Keratinocyte (primary cell): ENCODE results near the gene SOD1. TPM values are rescaled to one million over a fixed set of nuclear protein-coding genes. Genes with fewer than 3 reads are reported as not detected.

Experiments
- DNase-seq: peaks from one replicate; pipeline ENCODE4 v3.0.0-alpha.2; 2011; ENCODE audit warnings: low read depth, missing footprints, low spot score
- FAIRE-seq: peaks from 2 replicates; lab custom pipeline; 2011; peaks lifted over from hg19 to GRCh38; lab: Jason Lieb, UNC
- H2AFZ ChIP-seq: 2 replicates; pipeline ENCODE4 v1.6.0; 2012; ENCODE audit warnings: low read length, control low read depth, inconsistent platforms; ENCODE audit not compliant: control insufficient read depth
- H3K27ac ChIP-seq: 2 replicates; pipeline ENCODE4 v1.5.1; 2011; ENCODE audit warnings: low read length; ENCODE audit not compliant: control insufficient read depth, insufficient read depth
- H3K27me3 ChIP-seq: 3 replicates; pipeline ENCODE4 v1.6.0; 2011; ENCODE audit warnings: low read length; ENCODE audit not compliant: control insufficient read depth, insufficient read depth; ENCODE audit errors: extremely low read depth
- H3K36me3 ChIP-seq, 2 experiments: 2 replicates in 1 of 2; 3 replicates in 1 of 2; pipeline ENCODE4 v1.5.1; 2011; ENCODE audit warnings: low read length in 2 of 2, mild to moderate bottlenecking in 1 of 2; ENCODE audit not compliant: control insufficient read depth in 2 of 2, insufficient read depth in 2 of 2; ENCODE audit errors: extremely low read depth in 1 of 2
- H3K4me1 ChIP-seq: 3 replicates; pipeline ENCODE4 v1.5.1; 2011; ENCODE audit warnings: low read length; ENCODE audit not compliant: control insufficient read depth, insufficient read depth; ENCODE audit errors: extremely low read depth
- H3K4me2 ChIP-seq: 3 replicates; pipeline ENCODE4 v1.6.0; 2011; ENCODE audit warnings: low read depth, low read length; ENCODE audit not compliant: control insufficient read depth, insufficient read depth; ENCODE audit errors: extremely low read depth
- H3K4me3 ChIP-seq, 3 experiments: fragments of 200-600 bp in 1 of 3; sonication (generic) in 1 of 3; 2 replicates in 2 of 3; 3 replicates in 1 of 3; pipeline ENCODE4 v1.5.1; 2011 to 2016; ENCODE audit warnings: low read length in 3 of 3, mild to moderate bottlenecking in 3 of 3, control low read depth in 2 of 3, inconsistent platforms in 1 of 3, low read depth in 1 of 3, mixed read lengths in 1 of 3, mixed run types in 1 of 3, moderate library complexity in 1 of 3; ENCODE audit not compliant: control insufficient read depth in 2 of 3, insufficient read depth in 2 of 3; ENCODE audit errors: extremely low read depth in 1 of 3
- H3K79me2 ChIP-seq: 2 replicates; pipeline ENCODE4 v1.6.0; 2012; ENCODE audit warnings: low read length; ENCODE audit not compliant: control insufficient read depth, insufficient read depth
- H3K9ac ChIP-seq: 3 replicates; pipeline ENCODE4 v1.6.0; 2011; ENCODE audit warnings: low read length; ENCODE audit not compliant: control insufficient read depth, insufficient read depth; ENCODE audit errors: extremely low read depth
- H3K9me1 ChIP-seq: 3 replicates; pipeline ENCODE4 v1.6.0; 2011; ENCODE audit warnings: low read length; ENCODE audit not compliant: control insufficient read depth, insufficient read depth; ENCODE audit errors: extremely low read depth
- H3K9me3 ChIP-seq: 2 replicates; pipeline ENCODE4 v1.5.1; 2012; ENCODE audit warnings: low read depth, low read length; ENCODE audit not compliant: control insufficient read depth
- H4K20me1 ChIP-seq: 3 replicates; pipeline ENCODE4 v1.6.0; 2011; ENCODE audit warnings: low read length; ENCODE audit not compliant: control insufficient read depth, insufficient read depth; ENCODE audit errors: extremely low read depth
- CTCF ChIP-seq, 3 experiments: IDR thresholded peaks in 1 of 3; conservative IDR thresholded peaks in 1 of 3; optimal IDR thresholded peaks in 1 of 3; 2 replicates in 2 of 3; 3 replicates in 1 of 3; pipeline versions ENCODE3 to v1.5.1; 2011; ENCODE audit warnings: low read length in 3 of 3, mild to moderate bottlenecking in 3 of 3, moderate library complexity in 2 of 3, control low read depth in 1 of 3, inconsistent platforms in 1 of 3; ENCODE audit not compliant: insufficient read depth in 2 of 3; ENCODE audit errors: extremely low read depth in 1 of 3
- EZH2 ChIP-seq: IDR thresholded peaks from one replicate; pipeline ENCODE4 v1.6.1; 2012; ENCODE audit warnings: inconsistent platforms, mild to moderate bottlenecking, low read length, moderate library complexity
- dilution Hi-C: fragments of 300-500 bp; cut with MboI; formaldehyde crosslinking; loops from one replicate; pipeline ENCODE4 v1.7.0; 2020; ENCODE audit warnings: low sequenced_read_pairs; ENCODE audit not compliant: extremely low pct_ligation_motif_present
- polyA plus RNA-seq, 5 experiments: library from polyadenylated mRNA; depleted of rRNA in 3 of 5; stranded (reverse) in 3 of 5; stranded (forward) in 1 of 5; unstranded in 1 of 5; fragments of >200 nt; gene quantifications; 1 replicate in 1 of 5; 2 replicates in 3 of 5; 3 replicates in 1 of 5; pipeline versions ENCODE4 v1.2.1 to v1.2.3, GENCODE V29; 2011 to 2012; ENCODE audit warnings: missing spikeins in 2 of 5, low read depth in 1 of 5, low replicate concordance in 1 of 5

Gene SOD1
- polyA plus RNA-seq, 1 donor (not counting 4 experiments of a cell fraction or from before 2014, with no cell fraction given) = 426 TPM

GRCh38 chr21:31698461-31698860, 39.0 kb downstream of the SOD1 start:
- no peaks in the 10 kb centered on the region for H3K9me1 ChIP-seq
- no peak overlapping the region for H3K4me3 ChIP-seq
- DNase-seq (no peak), FAIRE-seq (no peak)
- H3K4me1 ChIP-seq = no peaks in the 10 kb centered on the region
- no peak overlapping the region for H2AFZ ChIP-seq
- H3K9me3 ChIP-seq = no peaks in the 10 kb centered on the region
- H3K79me2 ChIP-seq = no peaks in the 10 kb centered on the region
- peaks cover 10 to 29% of the 10 kb centered on the region in 2 experiments for H3K36me3 ChIP-seq
- no peak overlapping the region for H3K4me2 ChIP-seq
- dilution Hi-C loops = no loop called here
- no peaks in the 10 kb centered on the region for H4K20me1 ChIP-seq
- no peak for TF ChIP-seq CTCF (optimal IDR thresholded peaks at IDR 0.05 in 1 of 3, IDR thresholded peaks at IDR 0.05 in 1 of 3, conservative IDR thresholded peaks at IDR 0.05 in 1 of 3; ENCODE audit: extremely low read depth in 1 of 3, insufficient read depth in 2 of 3, low read length in 3 of 3)
- TF ChIP-seq EZH2 = no peak
- H3K27ac ChIP-seq = no peak overlapping the region
- H3K27me3 ChIP-seq = no peaks in the 10 kb centered on the region
- H3K9ac ChIP-seq = no peak overlapping the region

- H3K27ac ChIP-seq = no peak overlapping the region
- no peak overlapping the region for H3K4me2 ChIP-seq
- peaks cover 5% of the 10 kb centered on the region for H3K79me2 ChIP-seq
- DNase-seq = no peak
- H4K20me1 ChIP-seq = no peaks in the 10 kb centered on the region
- no peak for FAIRE-seq
- H2AFZ ChIP-seq = no peak overlapping the region
- no peak overlapping the region for H3K4me3 ChIP-seq
- no peaks in the 10 kb centered on the region for H3K9me1 ChIP-seq
- TF ChIP-seq CTCF (optimal IDR thresholded peaks at IDR 0.05 in 1 of 3, IDR thresholded peaks at IDR 0.05 in 1 of 3, conservative IDR thresholded peaks at IDR 0.05 in 1 of 3; ENCODE audit: extremely low read depth in 1 of 3, insufficient read depth in 2 of 3, low read length in 3 of 3) (no peak), EZH2 (no peak)
- H3K9ac ChIP-seq = no peak overlapping the region
- no peaks in the 10 kb centered on the region for H3K27me3 ChIP-seq
- no peaks in the 10 kb centered on the region for H3K9me3 ChIP-seq
- dilution Hi-C loops = no loop called here
- no peaks in the 10 kb centered on the region for H3K4me1 ChIP-seq
- peaks cover 10 to 18% of the 10 kb centered on the region in 2 experiments for H3K36me3 ChIP-seq
Observed at GRCh38 chr21:31700040-31700439, 40.5 kb downstream of the SOD1 start.
